ENCODE measurements around the gene L2HGDH.

Gene L2HGDH

DNA sequence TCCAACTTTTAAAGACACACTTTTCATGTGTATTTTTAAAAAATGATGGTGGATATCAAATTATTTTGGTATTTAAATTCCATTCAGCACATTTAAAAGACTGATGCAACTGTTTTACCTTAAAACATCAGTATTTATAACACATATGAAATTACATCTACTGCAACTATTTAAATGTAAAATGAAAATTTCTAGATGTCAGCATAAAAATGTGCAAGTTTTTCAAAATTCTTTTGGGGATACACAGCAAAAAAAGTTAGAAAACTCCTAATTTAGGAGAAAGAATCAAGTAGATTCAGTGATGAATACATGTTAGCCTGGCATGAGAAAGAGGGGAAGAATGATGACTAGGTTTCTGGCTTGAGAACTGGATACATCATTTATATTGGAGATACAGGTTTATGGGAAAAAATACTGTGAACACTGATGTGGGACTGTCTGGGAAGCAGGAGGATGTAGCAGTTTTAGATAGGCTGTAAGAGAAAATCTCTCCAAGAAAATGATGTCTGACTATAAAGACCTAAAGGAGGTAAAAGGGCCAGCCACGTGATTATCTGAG lies 89.9 kb downstream of the L2HGDH start:
- no peaks in the 10 kb centered on the region for H3K27me3 ChIP-seq (ENCODE audit: control insufficient read depth in 3 of 3, insufficient read depth in 3 of 3, low read depth in 1 of 3, low read length in 3 of 3)
- H2BK12ac ChIP-seq (ENCODE audit: low read length), result no peak overlapping the region
- H2BK15ac ChIP-seq (ENCODE audit: low read length), result no peak overlapping the region
- no peak overlapping the region for H3K14ac ChIP-seq (ENCODE audit: low read length)
- no peak overlapping the region for H4K91ac ChIP-seq (ENCODE audit: low read depth, low read length, poor library complexity)
- H3K4me3 ChIP-seq (ENCODE audit: low read length in 2 of 2), result no peak overlapping the region
- no peaks in the 10 kb centered on the region for H3K9me3 ChIP-seq (replicated peaks in 1 of 2; ENCODE audit: control insufficient read depth in 2 of 2, insufficient read depth in 1 of 2, low read depth in 1 of 2, low read length in 2 of 2)
- no peak overlapping the region for H4K8ac ChIP-seq (ENCODE audit: low read depth, low read length)
- no peak overlapping the region for H3K9ac ChIP-seq (ENCODE audit: low read depth, low read length, poor library complexity)
- H3K4me2 ChIP-seq (ENCODE audit: insufficient read depth, low read length, poor library complexity, severe bottlenecking), result no peak overlapping the region
- DNase-seq (ENCODE audit: low spot score), result no peak
- no peak overlapping the region for H2BK5ac ChIP-seq (ENCODE audit: low read length)
- H3K79me1 ChIP-seq (ENCODE audit: low read depth, low read length), result no peaks in the 10 kb centered on the region
- H2BK120ac ChIP-seq (ENCODE audit: low read depth, low read length), result no peak overlapping the region
- no CpG with 5 or more reads among the region's 1 CpG for WGBS, 2 donors (ENCODE audit: extremely low coverage in 2 of 2, insufficient read length in 2 of 2, insufficient replicate concordance in 1 of 2)
- no peak overlapping the region for H3K27ac ChIP-seq (replicated peaks; ENCODE audit: low read length)
- H2AK5ac ChIP-seq (ENCODE audit: low read depth, low read length), result no peak overlapping the region
- H3K18ac ChIP-seq (ENCODE audit: low read length), result no peak overlapping the region
- no peak overlapping the region for H3K4ac ChIP-seq (ENCODE audit: low read length)
- H2AFZ ChIP-seq (ENCODE audit: low read length), result no peak overlapping the region
- no peak overlapping the region for H3K23ac ChIP-seq (ENCODE audit: low read depth, low read length, poor library complexity)
- H3K36me3 ChIP-seq (replicated peaks in 1 of 2; ENCODE audit: control insufficient read depth in 2 of 2, insufficient read depth in 2 of 2, low read length in 2 of 2), result peaks cover 0 to 2% of the 10 kb centered on the region in 2 donors
- peaks cover 0 to 4% of the 10 kb centered on the region in 2 donors for H3K4me1 ChIP-seq (ENCODE audit: control insufficient read depth in 2 of 2, insufficient read depth in 1 of 2, low read depth in 1 of 2, low read length in 2 of 2)

DNA sequence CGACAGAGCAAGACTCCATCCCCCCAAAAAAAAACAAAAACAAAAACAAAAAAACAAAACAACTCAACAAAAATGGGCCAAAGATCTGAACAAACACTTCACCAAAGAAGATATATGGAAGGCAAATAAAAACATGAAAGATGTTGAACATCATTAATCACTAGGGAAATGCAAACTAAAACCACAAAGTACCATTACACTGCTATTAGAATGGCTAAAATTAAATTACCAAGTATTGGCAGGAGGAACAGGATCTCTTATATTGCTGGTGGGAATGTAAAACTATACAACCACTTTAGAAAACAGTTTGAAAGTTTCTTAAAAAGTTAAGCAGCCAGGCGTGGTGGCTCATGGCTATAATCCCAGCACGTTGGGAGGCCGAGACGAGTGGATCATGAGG lies 93.5 kb downstream of the L2HGDH start:
- WGBS, 2 donors (ENCODE audit: extremely low coverage in 2 of 2, insufficient read length in 2 of 2, insufficient replicate concordance in 1 of 2), result no CpG with 5 or more reads among the region's 5 CpGs
- Histone ChIP-seq H3K4ac (ENCODE audit: low read length) (no peak overlapping the region), H2BK120ac (ENCODE audit: low read depth, low read length) (no peak overlapping the region)

DNA sequence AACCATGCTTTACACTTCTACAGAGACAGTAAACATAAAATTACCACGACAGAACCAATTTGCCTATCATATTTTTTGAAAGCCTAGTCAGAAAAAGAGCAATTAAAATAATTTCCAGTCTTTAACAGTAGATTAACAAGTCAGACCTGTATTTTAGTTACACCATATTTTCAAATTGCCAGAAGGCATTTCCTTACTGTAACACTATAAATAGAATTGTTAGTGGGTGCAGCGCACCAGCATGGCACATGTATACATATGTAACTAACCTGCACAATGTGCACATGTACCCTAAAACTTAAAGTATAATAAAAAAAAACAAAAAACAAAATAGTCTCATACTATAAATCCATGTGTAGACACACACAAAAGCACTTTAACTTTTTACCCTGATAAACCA lies 96.6 kb downstream of the L2HGDH start:
- DNase-seq (ENCODE audit: low spot score), result no peak
- no peak overlapping the region for H3K27ac ChIP-seq (replicated peaks; ENCODE audit: low read length)
- peaks cover 0 to 6% of the 10 kb centered on the region in 2 donors for H3K9me3 ChIP-seq (replicated peaks in 1 of 2; ENCODE audit: control insufficient read depth in 2 of 2, insufficient read depth in 1 of 2, low read depth in 1 of 2, low read length in 2 of 2)
- H3K4me3 ChIP-seq (ENCODE audit: low read length in 2 of 2), result no peak overlapping the region
- H3K4ac ChIP-seq (ENCODE audit: low read length), result no peak overlapping the region
- H2AK5ac ChIP-seq (ENCODE audit: low read depth, low read length), result no peak overlapping the region
- no peak overlapping the region for H3K4me2 ChIP-seq (ENCODE audit: insufficient read depth, low read length, poor library complexity, severe bottlenecking)
- H3K9ac ChIP-seq (ENCODE audit: low read depth, low read length, poor library complexity), result no peak overlapping the region
- no peak overlapping the region for H2BK15ac ChIP-seq (ENCODE audit: low read length)
- H4K91ac ChIP-seq (ENCODE audit: low read depth, low read length, poor library complexity), result no peak overlapping the region
- H3K79me1 ChIP-seq (ENCODE audit: low read depth, low read length), result no peaks in the 10 kb centered on the region
- H2BK5ac ChIP-seq (ENCODE audit: low read length), result no peak overlapping the region
- no peak overlapping the region for H2BK12ac ChIP-seq (ENCODE audit: low read length)
- H2AFZ ChIP-seq (ENCODE audit: low read length), result no peak overlapping the region
- peaks cover 0 to 2% of the 10 kb centered on the region in 2 donors for H3K36me3 ChIP-seq (replicated peaks in 1 of 2; ENCODE audit: control insufficient read depth in 2 of 2, insufficient read depth in 2 of 2, low read length in 2 of 2)
- WGBS, 2 donors (ENCODE audit: extremely low coverage in 2 of 2, insufficient read length in 2 of 2, insufficient replicate concordance in 1 of 2), result no CpG with 5 or more reads among the region's 2 CpGs
- no peaks in the 10 kb centered on the region for H3K4me1 ChIP-seq (ENCODE audit: control insufficient read depth in 2 of 2, insufficient read depth in 1 of 2, low read depth in 1 of 2, low read length in 2 of 2)
- no peak overlapping the region for H2BK120ac ChIP-seq (ENCODE audit: low read depth, low read length)
- no peak overlapping the region for H3K18ac ChIP-seq (ENCODE audit: low read length)
- no peaks in the 10 kb centered on the region for H3K27me3 ChIP-seq (ENCODE audit: control insufficient read depth in 3 of 3, insufficient read depth in 3 of 3, low read depth in 1 of 3, low read length in 3 of 3)
- no peak overlapping the region for H3K14ac ChIP-seq (ENCODE audit: low read length)
- H3K23ac ChIP-seq (ENCODE audit: low read depth, low read length, poor library complexity), result no peak overlapping the region
- no peak overlapping the region for H4K8ac ChIP-seq (ENCODE audit: low read depth, low read length)

More for the DNA sequence above, 93.5 kb downstream of the L2HGDH start:
- Histone ChIP-seq H3K9ac (ENCODE audit: low read depth, low read length, poor library complexity) (no peak overlapping the region), H2BK12ac (ENCODE audit: low read length) (no peak overlapping the region), H2BK15ac (ENCODE audit: low read length) (no peak overlapping the region), H3K36me3 (replicated peaks in 1 of 2; ENCODE audit: control insufficient read depth in 2 of 2, insufficient read depth in 2 of 2, low read length in 2 of 2) (peaks cover 0 to 2% of the 10 kb centered on the region in 2 donors), H3K18ac (ENCODE audit: low read length) (no peak overlapping the region), H3K79me1 (ENCODE audit: low read depth, low read length) (no peaks in the 10 kb centered on the region), H2AK5ac (ENCODE audit: low read depth, low read length) (no peak overlapping the region), H3K9me3 (replicated peaks in 1 of 2; ENCODE audit: control insufficient read depth in 2 of 2, insufficient read depth in 1 of 2, low read depth in 1 of 2, low read length in 2 of 2) (no peaks in the 10 kb centered on the region), H4K91ac (ENCODE audit: low read depth, low read length, poor library complexity) (no peak overlapping the region), H3K4me2 (ENCODE audit: insufficient read depth, low read length, poor library complexity, severe bottlenecking) (no peak overlapping the region), H3K27me3 (ENCODE audit: control insufficient read depth in 3 of 3, insufficient read depth in 3 of 3, low read depth in 1 of 3, low read length in 3 of 3) (no peaks in the 10 kb centered on the region), H2AFZ (ENCODE audit: low read length) (no peak overlapping the region), H3K27ac (replicated peaks; ENCODE audit: low read length) (no peak overlapping the region), H3K4me3 (ENCODE audit: low read length in 2 of 2) (no peak overlapping the region), H3K14ac (ENCODE audit: low read length) (no peak overlapping the region), H4K8ac (ENCODE audit: low read depth, low read length) (no peak overlapping the region), H3K4me1 (ENCODE audit: control insufficient read depth in 2 of 2, insufficient read depth in 1 of 2, low read depth in 1 of 2, low read length in 2 of 2) (peaks cover 0 to 4% of the 10 kb centered on the region in 2 donors), H2BK5ac (ENCODE audit: low read length) (no peak overlapping the region), H3K23ac (ENCODE audit: low read depth, low read length, poor library complexity) (no peak overlapping the region)
- DNase-seq (ENCODE audit: low spot score), result no peak

DNA sequence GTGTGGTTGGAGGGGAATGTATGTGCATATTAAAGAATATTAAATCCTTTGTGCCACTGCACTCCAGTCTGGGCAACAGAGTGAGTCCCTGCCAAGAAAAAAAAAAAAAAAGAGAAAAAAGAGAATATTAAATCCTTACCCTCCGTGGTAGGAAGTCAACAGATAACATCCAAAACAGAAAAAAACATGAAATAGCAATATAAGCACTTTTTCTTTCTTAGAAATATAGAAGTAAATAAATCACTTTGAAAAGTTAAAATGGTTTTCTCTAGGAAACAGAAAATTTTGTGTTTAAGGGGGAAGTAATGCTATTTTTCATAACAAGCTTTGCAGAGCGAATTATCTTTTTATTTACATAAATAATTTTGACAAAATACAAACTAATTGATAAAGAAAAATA lies 98.2 kb downstream of the L2HGDH start:
- WGBS, 2 donors (ENCODE audit: extremely low coverage in 2 of 2, insufficient read length in 2 of 2, insufficient replicate concordance in 1 of 2), result no CpG with 5 or more reads among the region's 2 CpGs
- H2AK5ac ChIP-seq (ENCODE audit: low read depth, low read length), result no peak overlapping the region
- no peak overlapping the region for H3K4ac ChIP-seq (ENCODE audit: low read length)
- no peak overlapping the region for H3K27ac ChIP-seq (replicated peaks; ENCODE audit: low read length)
- H2AFZ ChIP-seq (ENCODE audit: low read length), result no peak overlapping the region
- no peak overlapping the region for H4K8ac ChIP-seq (ENCODE audit: low read depth, low read length)
- H3K14ac ChIP-seq (ENCODE audit: low read length), result no peak overlapping the region
- H4K91ac ChIP-seq (ENCODE audit: low read depth, low read length, poor library complexity), result no peak overlapping the region
- no peak overlapping the region for H2BK12ac ChIP-seq (ENCODE audit: low read length)
- no peak overlapping the region for H3K9ac ChIP-seq (ENCODE audit: low read depth, low read length, poor library complexity)
- H3K79me1 ChIP-seq (ENCODE audit: low read depth, low read length), result no peaks in the 10 kb centered on the region
- no peak overlapping the region for H3K4me2 ChIP-seq (ENCODE audit: insufficient read depth, low read length, poor library complexity, severe bottlenecking)
- no peak for DNase-seq (ENCODE audit: low spot score)
- H2BK15ac ChIP-seq (ENCODE audit: low read length), result no peak overlapping the region
- H2BK5ac ChIP-seq (ENCODE audit: low read length), result no peak overlapping the region
- H3K27me3 ChIP-seq (ENCODE audit: control insufficient read depth in 3 of 3, insufficient read depth in 3 of 3, low read depth in 1 of 3, low read length in 3 of 3), result no peaks in the 10 kb centered on the region
- peaks cover 0 to 3% of the 10 kb centered on the region in 2 donors for H3K4me1 ChIP-seq (ENCODE audit: control insufficient read depth in 2 of 2, insufficient read depth in 1 of 2, low read depth in 1 of 2, low read length in 2 of 2)
- peaks cover 0 to 12% of the 10 kb centered on the region in 2 donors for H3K9me3 ChIP-seq (replicated peaks in 1 of 2; ENCODE audit: control insufficient read depth in 2 of 2, insufficient read depth in 1 of 2, low read depth in 1 of 2, low read length in 2 of 2)
- H3K18ac ChIP-seq (ENCODE audit: low read length), result no peak overlapping the region
- H3K23ac ChIP-seq (ENCODE audit: low read depth, low read length, poor library complexity), result no peak overlapping the region
- no peak overlapping the region for H2BK120ac ChIP-seq (ENCODE audit: low read depth, low read length)
- no peaks in the 10 kb centered on the region for H3K36me3 ChIP-seq (replicated peaks in 1 of 2; ENCODE audit: control insufficient read depth in 2 of 2, insufficient read depth in 2 of 2, low read length in 2 of 2)
- H3K4me3 ChIP-seq (ENCODE audit: low read length in 2 of 2), result no peak overlapping the region
